Measurements from ENCODE around the gene NHP2.

- TF ChIP-seq CTCF (IDR thresholded peaks at IDR 0.05; ENCODE audit: borderline replicate concordance, extremely low read depth, low read length, poor library complexity, severe bottlenecking) (no peak), EZH2 (IDR thresholded peaks at IDR 0.05; ENCODE audit: borderline replicate concordance, low read depth, low read length, severe bottlenecking) (no peak)
Observed at GRCh38 chr5:178193251-178193809, 39.6 kb upstream of the NHP2 start.

Measured in DND-41 (cell line).